WTC11 (cell line): ENCODE data around the gene ANKRD49.
"Not testable (repeated sequence)": the region's sequence is repeated elsewhere in the genome, so short reads cannot be mapped to it uniquely, and the experiment has no call there.

ENCODE experiments used
- ESRRA ChIP-seq: sonication (generic); formaldehyde crosslinking; IDR thresholded peaks from 2 replicates; pipeline ENCODE4 v1.8.1; 2022; ENCODE audit warnings: mild to moderate bottlenecking, missing genetic modification reagents, borderline replicate concordance
- SP1 ChIP-seq: sonication (generic); formaldehyde crosslinking; conservative IDR thresholded peaks from 2 replicates; pipeline ENCODE4 v1.8.1; 2022; ENCODE audit warnings: missing genetic modification reagents
- ZNF423 ChIP-seq: fragments of 250-450 bp; sonication (Bioruptor Pico); IDR thresholded peaks from 2 replicates; pipeline ENCODE4 v2.1.2; 2022; ENCODE audit warnings: mild to moderate bottlenecking, moderate library complexity

GRCh38 chr11:94506513-94506912, 12.7 kb downstream of the ANKRD49 start:
- TF ChIP-seq SP1; ZNF423 (CRISPR knock-in tag); ESRRA (CRISPR knock-in tag): not testable (repeated sequence)
